GM23338 (cell line): ENCODE measurements around the gene CDC42BPG.

ENCODE experiments used
- CREB1 ChIP-seq: fragments of 250-450 bp; sonication (Bioruptor Pico); IDR thresholded peaks from 2 replicates; pipeline ENCODE4 v1.5.0; 2020; ENCODE audit warnings: low read depth, mild to moderate bottlenecking, moderate library complexity
- ETS1 ChIP-seq: IDR thresholded peaks from 2 replicates; pipeline ENCODE4 v1.6.1; 2016; ENCODE audit warnings: antibody characterized with exemption
- EZH2 ChIP-seq: fragments of 200-600 bp; sonication (generic); IDR thresholded peaks from one replicate; pipeline ENCODE4 v1.8.0; 2017; ENCODE audit warnings: antibody characterized with exemption, mild to moderate bottlenecking, low read depth; ENCODE audit not compliant: unreplicated experiment
- EZH2phosphoT487 ChIP-seq: fragments of 200-600 bp; sonication (generic); IDR thresholded peaks from one replicate; pipeline ENCODE4 v1.8.1; 2018; ENCODE audit warnings: antibody characterized with exemption; ENCODE audit not compliant: unreplicated experiment
- JUNB ChIP-seq: IDR thresholded peaks from one replicate; pipeline ENCODE4 v1.6.1; 2016; ENCODE audit warnings: antibody characterized with exemption; ENCODE audit not compliant: unreplicated experiment
- POLR2AphosphoS5 ChIP-seq: IDR thresholded peaks from 2 replicates; pipeline ENCODE4 v1.6.1; 2016; ENCODE audit warnings: antibody characterized with exemption, low read depth
- REST ChIP-seq: IDR thresholded peaks from one replicate; pipeline ENCODE4 v1.6.1; 2018; ENCODE audit warnings: antibody characterized with exemption; ENCODE audit not compliant: unreplicated experiment
- STAT1 ChIP-seq: IDR thresholded peaks from one replicate; pipeline ENCODE4 v1.6.1; 2016; ENCODE audit warnings: antibody characterized with exemption; ENCODE audit not compliant: unreplicated experiment
- ZNF114 ChIP-seq: fragments of 250-450 bp; sonication (Bioruptor Pico); IDR thresholded peaks from 2 replicates; pipeline ENCODE4 v1.5.0; 2020; ENCODE audit warnings: mild to moderate bottlenecking, moderate library complexity
- ZNF331 ChIP-seq: fragments of 250-450 bp; sonication (Bioruptor Pico); IDR thresholded peaks from 2 replicates; pipeline ENCODE4 v1.5.0; 2020; ENCODE audit warnings: low read depth, mild to moderate bottlenecking, moderate library complexity
- TF ChIP-seq, protein P1 (sequence below), 2 experiments: fragments of 200-600 bp in 1 of 2; sonication (generic) in 1 of 2; conservative IDR thresholded peaks; 2 replicates each; pipeline versions ENCODE4 v1.5.1 to v1.6.1; 2016 to 2017; ENCODE audit warnings: antibody characterized with exemption in 2 of 2, low read depth in 2 of 2, mild to moderate bottlenecking in 2 of 2, moderate library complexity in 1 of 2

DNA sequence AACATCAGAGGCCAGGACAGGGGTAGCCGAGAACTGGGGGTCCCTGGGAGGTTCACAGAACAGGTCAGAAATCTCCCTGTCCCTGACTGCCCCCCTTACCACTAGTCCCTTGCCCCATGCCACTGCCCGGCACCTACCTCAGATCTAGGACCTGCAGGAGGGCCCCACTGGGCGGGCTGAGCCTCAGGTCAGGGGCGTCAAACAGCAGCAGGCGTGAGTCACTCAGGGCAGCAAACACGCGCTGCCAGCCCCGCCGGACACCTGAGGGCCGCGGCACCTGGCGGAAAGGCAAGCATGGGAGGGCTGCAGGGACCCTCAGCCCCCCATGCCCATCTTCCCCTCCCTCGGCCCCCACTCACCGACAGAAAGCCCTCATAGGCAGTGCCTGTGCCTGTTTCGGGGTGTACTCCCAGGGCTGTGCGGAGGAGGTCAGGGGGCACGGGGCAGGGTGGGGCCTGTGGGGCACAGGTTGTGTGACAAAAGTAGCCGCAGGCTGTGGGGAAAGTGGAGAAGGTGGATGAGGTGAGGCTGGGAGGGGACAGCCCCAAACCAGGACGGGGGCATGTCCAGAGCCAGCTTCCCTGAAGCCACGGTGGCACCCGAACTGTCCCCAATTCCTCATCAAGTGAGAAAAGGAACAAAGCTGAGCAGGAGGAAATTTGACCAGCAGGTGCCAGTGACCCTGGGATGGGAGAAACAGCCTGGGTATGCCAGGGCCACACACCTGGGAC, 11.8 kb downstream of the CDC42BPG start:
- TF ChIP-seq POLR2AphosphoS5 (no peak), REST (no peak), EZH2 (no peak), JUNB (no peak), ZNF114 (no peak), EZH2phosphoT487 (no peak), CREB1 (CRISPR knock-in tag) (no peak), ETS1 (no peak), ZNF331 (CRISPR knock-in tag) (no peak), STAT1 (no peak)
- TF ChIP-seq, protein P1, sequence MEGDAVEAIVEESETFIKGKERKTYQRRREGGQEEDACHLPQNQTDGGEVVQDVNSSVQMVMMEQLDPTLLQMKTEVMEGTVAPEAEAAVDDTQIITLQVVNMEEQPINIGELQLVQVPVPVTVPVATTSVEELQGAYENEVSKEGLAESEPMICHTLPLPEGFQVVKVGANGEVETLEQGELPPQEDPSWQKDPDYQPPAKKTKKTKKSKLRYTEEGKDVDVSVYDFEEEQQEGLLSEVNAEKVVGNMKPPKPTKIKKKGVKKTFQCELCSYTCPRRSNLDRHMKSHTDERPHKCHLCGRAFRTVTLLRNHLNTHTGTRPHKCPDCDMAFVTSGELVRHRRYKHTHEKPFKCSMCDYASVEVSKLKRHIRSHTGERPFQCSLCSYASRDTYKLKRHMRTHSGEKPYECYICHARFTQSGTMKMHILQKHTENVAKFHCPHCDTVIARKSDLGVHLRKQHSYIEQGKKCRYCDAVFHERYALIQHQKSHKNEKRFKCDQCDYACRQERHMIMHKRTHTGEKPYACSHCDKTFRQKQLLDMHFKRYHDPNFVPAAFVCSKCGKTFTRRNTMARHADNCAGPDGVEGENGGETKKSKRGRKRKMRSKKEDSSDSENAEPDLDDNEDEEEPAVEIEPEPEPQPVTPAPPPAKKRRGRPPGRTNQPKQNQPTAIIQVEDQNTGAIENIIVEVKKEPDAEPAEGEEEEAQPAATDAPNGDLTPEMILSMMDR (conservative IDR thresholded peaks at IDR 0.05; ENCODE audit: low read depth in 2 of 2) = no peak
